Measurements from ENCODE around the gene UNK. TPM values are rescaled to one million over a fixed set of nuclear protein-coding genes. Genes with fewer than 3 reads are reported as not detected.
"Not testable (repeated sequence)": the region's sequence is repeated elsewhere in the genome, so short reads cannot be mapped to it uniquely, and the experiment has no call there.

Gene UNK
- total and polyA plus RNA-seq, 9 of the 15 experiments (the other 6 are each of a cell fraction or from before 2014, with no cell fraction given) = 12.8 to 38.6 (median 24.8) TPM

GRCh38 chr17:75778066-75778860, 6.3 kb upstream of the UNK start (continued):
- TF ChIP-seq, protein P1, sequence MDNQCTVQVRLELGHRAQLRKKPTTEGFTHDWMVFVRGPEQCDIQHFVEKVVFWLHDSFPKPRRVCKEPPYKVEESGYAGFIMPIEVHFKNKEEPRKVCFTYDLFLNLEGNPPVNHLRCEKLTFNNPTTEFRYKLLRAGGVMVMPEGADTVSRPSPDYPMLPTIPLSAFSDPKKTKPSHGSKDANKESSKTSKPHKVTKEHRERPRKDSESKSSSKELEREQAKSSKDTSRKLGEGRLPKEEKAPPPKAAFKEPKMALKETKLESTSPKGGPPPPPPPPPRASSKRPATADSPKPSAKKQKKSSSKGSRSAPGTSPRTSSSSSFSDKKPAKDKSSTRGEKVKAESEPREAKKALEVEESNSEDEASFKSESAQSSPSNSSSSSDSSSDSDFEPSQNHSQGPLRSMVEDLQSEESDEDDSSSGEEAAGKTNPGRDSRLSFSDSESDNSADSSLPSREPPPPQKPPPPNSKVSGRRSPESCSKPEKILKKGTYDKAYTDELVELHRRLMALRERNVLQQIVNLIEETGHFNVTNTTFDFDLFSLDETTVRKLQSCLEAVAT (IDR thresholded peaks at IDR 0.05) = peak in 1 of 2 experiments; percentile 56; a peak in 1 of 4 replicates
- 0 out of 2 replicates have a peak, but pooled peaks have one; percentile 13 for TF ChIP-seq CREB1 (IDR thresholded peaks at IDR 0.05)
- TF ChIP-seq CREB1 (CRISPR knock-in tag; IDR thresholded peaks at IDR 0.05) = not testable (repeated sequence)
- TF ChIP-seq, protein P2, sequence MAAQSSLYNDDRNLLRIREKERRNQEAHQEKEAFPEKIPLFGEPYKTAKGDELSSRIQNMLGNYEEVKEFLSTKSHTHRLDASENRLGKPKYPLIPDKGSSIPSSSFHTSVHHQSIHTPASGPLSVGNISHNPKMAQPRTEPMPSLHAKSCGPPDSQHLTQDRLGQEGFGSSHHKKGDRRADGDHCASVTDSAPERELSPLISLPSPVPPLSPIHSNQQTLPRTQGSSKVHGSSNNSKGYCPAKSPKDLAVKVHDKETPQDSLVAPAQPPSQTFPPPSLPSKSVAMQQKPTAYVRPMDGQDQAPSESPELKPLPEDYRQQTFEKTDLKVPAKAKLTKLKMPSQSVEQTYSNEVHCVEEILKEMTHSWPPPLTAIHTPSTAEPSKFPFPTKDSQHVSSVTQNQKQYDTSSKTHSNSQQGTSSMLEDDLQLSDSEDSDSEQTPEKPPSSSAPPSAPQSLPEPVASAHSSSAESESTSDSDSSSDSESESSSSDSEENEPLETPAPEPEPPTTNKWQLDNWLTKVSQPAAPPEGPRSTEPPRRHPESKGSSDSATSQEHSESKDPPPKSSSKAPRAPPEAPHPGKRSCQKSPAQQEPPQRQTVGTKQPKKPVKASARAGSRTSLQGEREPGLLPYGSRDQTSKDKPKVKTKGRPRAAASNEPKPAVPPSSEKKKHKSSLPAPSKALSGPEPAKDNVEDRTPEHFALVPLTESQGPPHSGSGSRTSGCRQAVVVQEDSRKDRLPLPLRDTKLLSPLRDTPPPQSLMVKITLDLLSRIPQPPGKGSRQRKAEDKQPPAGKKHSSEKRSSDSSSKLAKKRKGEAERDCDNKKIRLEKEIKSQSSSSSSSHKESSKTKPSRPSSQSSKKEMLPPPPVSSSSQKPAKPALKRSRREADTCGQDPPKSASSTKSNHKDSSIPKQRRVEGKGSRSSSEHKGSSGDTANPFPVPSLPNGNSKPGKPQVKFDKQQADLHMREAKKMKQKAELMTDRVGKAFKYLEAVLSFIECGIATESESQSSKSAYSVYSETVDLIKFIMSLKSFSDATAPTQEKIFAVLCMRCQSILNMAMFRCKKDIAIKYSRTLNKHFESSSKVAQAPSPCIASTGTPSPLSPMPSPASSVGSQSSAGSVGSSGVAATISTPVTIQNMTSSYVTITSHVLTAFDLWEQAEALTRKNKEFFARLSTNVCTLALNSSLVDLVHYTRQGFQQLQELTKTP (IDR thresholded peaks at IDR 0.05; ENCODE audit: low read depth in 1 of 2, partially characterized antibody in 2 of 2) = peak in 1 of 2 experiments; percentile 21
